Activated CD8-positive, alpha-beta memory T cell treated with anti-CD3 and anti-CD28 coated beads, Interleukin-2, amount 50 U/mL, for 1 hour (primary cell): ENCODE data around the gene TMEM140.

Experiments
- DNase-seq: peaks from one replicate; pipeline ENCODE4 v3.0.0-alpha.2; 2020; ENCODE audit errors: extremely low read depth

TMEM140 gene

GRCh38 chr7:135215698-135216097 lies 67.8 kb downstream of the TMEM140 start:
- no peak for DNase-seq
